ENCODE measurements around the gene TEX13A.

Gene TEX13A

GRCh38 chrX:105211066-105211575, 9.4 kb downstream of the TEX13A start:
- no peak overlapping the region for H3K27ac ChIP-seq (ENCODE audit: extremely low read depth, low read depth, low read length)
- ChIA-PET CTCF (interaction anchor here (0.7 to 4.2 kb wide), 2 partner anchors 21 to 670 kb away, joined by 4 to 14 read pairs; no protein-coding TSS in a partner anchor), POLR2A (no interaction called here)
- no peak for TF ChIP-seq ZBTB6 (tag by site-specific recombination; IDR thresholded peaks at IDR 0.05)
- no peak for TF ChIP-seq PRDM6 (tag by site-specific recombination; IDR thresholded peaks at IDR 0.05)
- no peak for TF ChIP-seq KLF1 (tag by site-specific recombination; IDR thresholded peaks at IDR 0.05)
- no peak for TF ChIP-seq GLI4 (tag by site-specific recombination; IDR thresholded peaks at IDR 0.05)
- TF ChIP-seq ZNF433 (tag by site-specific recombination; IDR thresholded peaks at IDR 0.05; ENCODE audit: low read depth), result no peak
- TF ChIP-seq TCF7L2 (IDR thresholded peaks at IDR 0.05; ENCODE audit: borderline replicate concordance, low read depth, low read length), result no peak
- no peak for TF ChIP-seq FEZF1 (tag by site-specific recombination; IDR thresholded peaks at IDR 0.05)
- no peak for TF ChIP-seq ZBTB10 (tag by site-specific recombination; IDR thresholded peaks at IDR 0.05)
- TF ChIP-seq ZNF791 (tag by site-specific recombination; IDR thresholded peaks at IDR 0.05), result no peak
- TF ChIP-seq ZNF626 (tag by site-specific recombination; IDR thresholded peaks at IDR 0.05), result no peak
- TF ChIP-seq ZBTB8A (tag by site-specific recombination; IDR thresholded peaks at IDR 0.05), result no peak
- TF ChIP-seq ZNF704 (tag by site-specific recombination; IDR thresholded peaks at IDR 0.05), result no peak
- TF ChIP-seq ZNF510 (tag by site-specific recombination; IDR thresholded peaks at IDR 0.05; ENCODE audit: insufficient replicate concordance), result no peak
- TF ChIP-seq ZNF571 (tag by site-specific recombination; IDR thresholded peaks at IDR 0.05), result no peak
- no peak for TF ChIP-seq ATF2 (tag by site-specific recombination; IDR thresholded peaks at IDR 0.05; ENCODE audit: low read depth)
- TF ChIP-seq CTCF (tag by site-specific recombination; IDR thresholded peaks at IDR 0.05), result no peak
- H3K36me3 ChIP-seq (ENCODE audit: control insufficient read depth in 2 of 2, insufficient read depth in 1 of 2, low read length in 2 of 2), result no peaks in the 10 kb centered on the region
- H3K4me3 ChIP-seq (ENCODE audit: low read depth, low read length), result no peak overlapping the region
- H3K9me3 ChIP-seq (ENCODE audit: control insufficient read depth, insufficient read depth, low read depth, low read length), result no peaks in the 10 kb centered on the region
- H3K4me1 ChIP-seq (ENCODE audit: control insufficient read depth, insufficient read depth, low read length), result no peaks in the 10 kb centered on the region

Measured in HEK293 (cell line).